IPS DF 4.7 (cell line): ENCODE measurements around the gene TTPAL.

ENCODE experiments used
- DNase-seq: peaks from one replicate; pipeline ENCODE4 v3.0.0-alpha.2; 2013; ENCODE audit warnings: low spot score; ENCODE audit errors: extremely low read depth

The TTPAL gene

GRCh38 chr20:44475694-44476560 lies at the start of gene TTPAL:
Gene TTPAL (plus strand): TSS chr20:44475874. CDS start chr20:44480000, 4,126 bp downstream.
- DNase-seq = peak; percentile 68

- DNase-seq = no peak
Measured at GRCh38 chr20:44425923-44426322, 49.8 kb upstream of the TTPAL start.

GRCh38 chr20:44426879-44427790 lies 48.5 kb upstream of the TTPAL start:
- DNase-seq = no peak

GRCh38 chr20:44427804-44428173 lies 47.9 kb upstream of the TTPAL start:
- DNase-seq = no peak

GRCh38 chr20:44428174-44429016 lies 47.3 kb upstream of the TTPAL start:
- DNase-seq = no peak

- no peak for DNase-seq
Measured at GRCh38 chr20:44429017-44429339, 46.7 kb upstream of the TTPAL start.

- DNase-seq = no peak
Measured at GRCh38 chr20:44429419-44430269, 46.0 kb upstream of the TTPAL start.

- DNase-seq = no peak
Measured at GRCh38 chr20:44430270-44431065, 45.2 kb upstream of the TTPAL start.

- no peak for DNase-seq
Measured at GRCh38 chr20:44431118-44431501, 44.6 kb upstream of the TTPAL start.

- no peak for DNase-seq
Measured at GRCh38 chr20:44431502-44432234, 44.0 kb upstream of the TTPAL start.

- DNase-seq = no peak
Measured at GRCh38 chr20:44432618-44433577, 42.8 kb upstream of the TTPAL start.

- no peak for DNase-seq
Measured at GRCh38 chr20:44433751-44434538, 41.7 kb upstream of the TTPAL start.

- DNase-seq = no peak
Measured at GRCh38 chr20:44435630-44436335, 39.9 kb upstream of the TTPAL start.

GRCh38 chr20:44436393-44436792 lies 39.3 kb upstream of the TTPAL start:
- no peak for DNase-seq

GRCh38 chr20:44437497-44437896 lies 38.2 kb upstream of the TTPAL start:
- DNase-seq = no peak

- DNase-seq = no peak
Measured at GRCh38 chr20:44438782-44439181, 36.9 kb upstream of the TTPAL start.

GRCh38 chr20:44439318-44439717 lies 36.4 kb upstream of the TTPAL start:
- no peak for DNase-seq
